Hepatocyte (in vitro differentiated cells): Measurements from ENCODE around the gene SH2B3.

ENCODE experiments used
- CTCF ChIP-seq: fragments of 200-600 bp; sonication (generic); IDR thresholded peaks from 2 replicates; pipeline ENCODE4 v1.5.1; 2016; ENCODE audit warnings: antibody characterized with exemption, mild to moderate bottlenecking; ENCODE audit not compliant: poor library complexity
- EZH2phosphoT487 ChIP-seq: fragments of 200-600 bp; sonication (generic); IDR thresholded peaks from one replicate; pipeline ENCODE4 v1.6.1; 2018; ENCODE audit warnings: antibody characterized with exemption, mild to moderate bottlenecking, low read depth, moderate library complexity; ENCODE audit not compliant: unreplicated experiment, severe bottlenecking

DNA sequence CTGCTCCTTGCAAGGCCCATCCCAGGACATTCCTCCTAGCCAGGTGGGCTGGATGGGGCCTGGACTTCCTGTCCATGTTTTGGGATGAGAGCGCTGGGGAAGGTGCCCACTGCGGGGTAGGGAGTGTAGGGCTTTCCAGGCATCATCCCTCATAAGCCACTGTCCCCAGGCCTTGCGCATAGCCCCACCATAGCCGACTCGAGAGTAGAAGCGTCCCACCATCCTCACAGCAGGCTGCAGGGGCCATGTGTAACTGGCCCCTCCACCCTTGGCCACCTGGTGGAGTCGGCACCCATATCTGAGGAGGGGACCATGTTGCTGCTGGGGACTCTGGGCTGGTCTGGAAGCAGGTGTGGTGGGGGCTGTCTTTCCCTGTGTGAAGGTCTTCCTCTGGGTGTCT is 30.5 kb downstream of the SH2B3 start:
- TF ChIP-seq CTCF = no peak
- TF ChIP-seq EZH2phosphoT487 = no peak
